Activated naive CD8-positive, alpha-beta T cell (primary cell): Measurements from ENCODE around the gene FAM184B.

Experiments
- H3K27ac Mint-ChIP-seq: one replicate; pipeline ENCODE4 v1.8.0; 2021; ENCODE audit warnings: mixed read lengths
- H3K27me3 Mint-ChIP-seq: one replicate; pipeline ENCODE4 v1.8.0; 2021; ENCODE audit warnings: mixed read lengths
- H3K36me3 Mint-ChIP-seq: one replicate; pipeline ENCODE4 v1.8.0; 2021; ENCODE audit warnings: mixed read lengths
- H3K4me1 Mint-ChIP-seq: one replicate; pipeline ENCODE4 v1.8.0; 2021; ENCODE audit warnings: low read depth, mixed read lengths
- H3K4me3 Mint-ChIP-seq: one replicate; pipeline ENCODE4 v1.8.0; 2021; ENCODE audit warnings: mild to moderate bottlenecking, mixed read lengths
- H3K9me3 Mint-ChIP-seq: one replicate; pipeline ENCODE4 v1.8.0; 2021; ENCODE audit warnings: low read depth, mixed read lengths

FAM184B gene

GRCh38 chr4:17583941-17584340 lies 197.5 kb downstream of the FAM184B start:
- H3K27ac Mint-ChIP-seq: no peak overlapping the region
- H3K4me1 Mint-ChIP-seq: peaks cover 10% of the 10 kb centered on the region
- no peaks in the 10 kb centered on the region for H3K9me3 Mint-ChIP-seq
- no peaks in the 10 kb centered on the region for H3K27me3 Mint-ChIP-seq
- H3K4me3 Mint-ChIP-seq: no peak overlapping the region
- peaks cover 7% of the 10 kb centered on the region for H3K36me3 Mint-ChIP-seq

- Mint-ChIP-seq H3K4me1 (peaks cover 17% of the 10 kb centered on the region), H3K4me3 (no peak overlapping the region), H3K27me3 (no peaks in the 10 kb centered on the region), H3K36me3 (peaks cover 7% of the 10 kb centered on the region), H3K9me3 (no peaks in the 10 kb centered on the region), H3K27ac (no peak overlapping the region)
These were observed 198.1 kb downstream of the FAM184B start for GRCh38 chr4:17583276-17583675.

DNA sequence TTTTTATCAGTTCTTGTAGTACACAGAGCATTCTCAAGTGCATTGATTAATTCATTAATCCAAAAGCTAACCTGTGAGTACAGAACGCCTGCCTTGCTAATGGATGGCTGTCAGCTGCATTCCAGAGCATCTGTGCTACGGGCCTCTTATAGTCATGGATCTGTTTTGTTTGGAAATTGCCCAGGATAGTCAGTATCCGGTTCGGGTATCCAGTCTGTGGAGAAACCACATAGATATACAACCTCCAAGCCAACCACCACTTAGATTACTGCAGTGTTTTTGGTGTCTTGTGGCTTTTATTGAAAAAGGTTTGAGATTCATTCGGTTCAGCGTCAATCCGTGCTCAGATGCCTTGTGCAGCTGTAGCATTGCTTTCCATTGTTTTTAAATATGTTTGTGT lies 200.5 kb downstream of the FAM184B start:
- H3K4me1 Mint-ChIP-seq: peaks cover 27% of the 10 kb centered on the region
- H3K4me3 Mint-ChIP-seq: no peak overlapping the region
- peaks cover 7% of the 10 kb centered on the region for H3K36me3 Mint-ChIP-seq
- no peaks in the 10 kb centered on the region for H3K27me3 Mint-ChIP-seq
- H3K27ac Mint-ChIP-seq: no peak overlapping the region
- no peaks in the 10 kb centered on the region for H3K9me3 Mint-ChIP-seq
